GM21526 (cell line): ENCODE measurements around the gene RNPEP.
"Not testable (repeated sequence)": the region's sequence is repeated elsewhere in the genome, so short reads cannot be mapped to it uniquely, and the experiment has no call there.

Experiments
- ATAC-seq: cut with Tn5 transposase; IDR thresholded peaks from one replicate; pipeline ENCODE4 v1.9.1; 2021; ENCODE audit warnings: moderate library complexity; ENCODE audit not compliant: unreplicated experiment, low FRiP score

Gene RNPEP

GRCh38 chr1:202034149-202034682, 51.8 kb downstream of the RNPEP start:
- ATAC-seq: no peak

GRCh38 chr1:202034683-202035462, 52.4 kb downstream of the RNPEP start:
- no peak for ATAC-seq

GRCh38 chr1:202036595-202037387, 54.3 kb downstream of the RNPEP start:
- no peak for ATAC-seq

- no peak for ATAC-seq
Observed at GRCh38 chr1:202037706-202038296, 55.4 kb downstream of the RNPEP start.

GRCh38 chr1:202038688-202039346, 56.4 kb downstream of the RNPEP start:
- no peak for ATAC-seq

GRCh38 chr1:202045705-202046104, 63.3 kb downstream of the RNPEP start:
- no peak for ATAC-seq

GRCh38 chr1:202046227-202046626, 63.8 kb downstream of the RNPEP start:
- ATAC-seq: no peak

GRCh38 chr1:202046748-202047708, 64.6 kb downstream of the RNPEP start:
- ATAC-seq: no peak

- ATAC-seq: no peak
Observed at GRCh38 chr1:202047977-202048376, 65.5 kb downstream of the RNPEP start.

- no peak for ATAC-seq
Observed at GRCh38 chr1:202049129-202049528, 66.7 kb downstream of the RNPEP start.

GRCh38 chr1:202054094-202054493, 71.6 kb downstream of the RNPEP start:
- no peak for ATAC-seq

GRCh38 chr1:202054673-202055072, 72.2 kb downstream of the RNPEP start:
- not testable (repeated sequence) for ATAC-seq
